Endothelial cell of umbilical vein (primary cell): ENCODE measurements around the gene KRT31. TPM values are rescaled to one million over a fixed set of nuclear protein-coding genes. Genes with fewer than 3 reads are reported as not detected.

Source experiments
- BruUV-seq: library from RNA; stranded (reverse); fragments of 400-500 nt; replicated peaks from 2 replicates; lab custom pipeline; 2021; lab: Mats Ljungman, UMichigan
- CTCF ChIA-PET: fragments of 300-600, 350-600 bp; sonication (Branson Sonifier 250); formaldehyde crosslinking; loops from one replicate; lab custom pipeline; 2021; ENCODE audit warnings: antibody characterized with exemption, inconsistent platforms; lab: Charles Lee
- POLR2A ChIA-PET: fragments of 300-600, 350-600 bp; sonication (Branson Sonifier 250); formaldehyde crosslinking; loops from one replicate; lab custom pipeline; 2021; ENCODE audit warnings: antibody characterized with exemption, inconsistent platforms; lab: Charles Lee
- DNase-seq: peaks from one replicate; pipeline ENCODE4 v3.0.0-alpha.2; 2011; ENCODE audit warnings: low read depth, low spot score
- FAIRE-seq: peaks from 2 replicates; lab custom pipeline; 2011; peaks lifted over from hg19 to GRCh38; lab: Jason Lieb, UNC
- H2AFZ ChIP-seq: 2 replicates; pipeline ENCODE4 v1.6.0; 2012; ENCODE audit warnings: low read depth, low read length, control low read depth, inconsistent platforms
- H3K27ac ChIP-seq: 2 replicates; pipeline ENCODE4 v1.5.1; 2011; ENCODE audit warnings: low read depth, mild to moderate bottlenecking, control low read depth, low read length, moderate library complexity; ENCODE audit not compliant: insufficient read depth
- H3K27me3 ChIP-seq, 2 experiments: 2 replicates each; pipeline versions ENCODE4 v1.6.0 to v1.6.1; 2011; ENCODE audit warnings: low read length in 2 of 2, mixed read lengths in 1 of 2; ENCODE audit not compliant: control insufficient read depth in 2 of 2, insufficient read depth in 2 of 2
- H3K36me3 ChIP-seq, 2 experiments: 2 replicates in 1 of 2; 3 replicates in 1 of 2; pipeline ENCODE4 v1.5.1; 2011; ENCODE audit warnings: low read length in 2 of 2, mild to moderate bottlenecking in 1 of 2, moderate library complexity in 1 of 2; ENCODE audit not compliant: control insufficient read depth in 2 of 2, insufficient read depth in 2 of 2; ENCODE audit errors: extremely low read depth in 1 of 2
- H3K4me1 ChIP-seq: 3 replicates; pipeline ENCODE4 v1.5.1; 2011; ENCODE audit warnings: mild to moderate bottlenecking, low read length; ENCODE audit not compliant: control insufficient read depth, insufficient read depth; ENCODE audit errors: extremely low read depth
- H3K4me2 ChIP-seq: 2 replicates; pipeline ENCODE4 v1.6.1; 2011; ENCODE audit warnings: low read length, control low read depth, mixed read lengths; ENCODE audit not compliant: insufficient read depth
- H3K4me3 ChIP-seq, 3 experiments: fragments of 200-600 bp in 1 of 3; sonication (generic), shearing (Covaris generic) in 1 of 3; replicated peaks in 1 of 3; 2 replicates each; pipeline ENCODE4 v1.5.1; 2011 to 2016; ENCODE audit warnings: control low read depth in 3 of 3, low read length in 3 of 3, mild to moderate bottlenecking in 2 of 3, inconsistent platforms in 1 of 3, low read depth in 1 of 3, moderate library complexity in 1 of 3; ENCODE audit not compliant: insufficient read depth in 1 of 3
- H3K79me2 ChIP-seq: 2 replicates; pipeline ENCODE4 v1.6.0; 2012; ENCODE audit warnings: low read length, inconsistent platforms; ENCODE audit not compliant: control insufficient read depth, insufficient read depth
- H3K9ac ChIP-seq: replicated peaks from 2 replicates; pipeline ENCODE3; 2011; ENCODE audit warnings: low read length, control low read depth; ENCODE audit not compliant: insufficient read depth; ENCODE audit errors: extremely low read depth
- H3K9me1 ChIP-seq: replicated peaks from 3 replicates; pipeline ENCODE4 v1.6.0; 2011; ENCODE audit warnings: mild to moderate bottlenecking, low read length; ENCODE audit not compliant: control insufficient read depth, insufficient read depth; ENCODE audit errors: extremely low read depth
- H3K9me3 ChIP-seq: replicated peaks from 2 replicates; pipeline ENCODE4 v1.5.1; 2012; ENCODE audit warnings: low read length, inconsistent platforms; ENCODE audit not compliant: control insufficient read depth, insufficient read depth
- H4K20me1 ChIP-seq: replicated peaks from 2 replicates; pipeline ENCODE3; 2011; ENCODE audit warnings: mild to moderate bottlenecking, low read length; ENCODE audit not compliant: control insufficient read depth, insufficient read depth; ENCODE audit errors: extremely low read depth
- CTCF ChIP-seq, 2 donors: IDR thresholded peaks; 1 replicate in 1 of 2; 2 replicates in 1 of 2; pipeline ENCODE4 v1.5.1; 2011; ENCODE audit warnings: low read length in 2 of 2, mild to moderate bottlenecking in 2 of 2, moderate library complexity in 2 of 2, control low read depth in 1 of 2, inconsistent platforms in 1 of 2, low read depth in 1 of 2; ENCODE audit not compliant: insufficient read depth in 1 of 2; ENCODE audit errors: extremely low read depth in 1 of 2
- EZH2 ChIP-seq: IDR thresholded peaks from 2 replicates; pipeline ENCODE4 v1.6.1; 2012; ENCODE audit warnings: borderline replicate concordance, low read depth, mild to moderate bottlenecking, moderate library complexity, low read length, inconsistent platforms; ENCODE audit not compliant: severe bottlenecking
- FOS ChIP-seq: IDR thresholded peaks from 2 replicates; pipeline ENCODE4 v1.6.1; 2011; ENCODE audit warnings: mild to moderate bottlenecking, low read length, moderate library complexity, borderline replicate concordance; ENCODE audit not compliant: insufficient read depth
- GATA2 ChIP-seq: IDR thresholded peaks from 2 replicates; pipeline ENCODE4 v1.7.0; 2011; ENCODE audit warnings: low read depth, mild to moderate bottlenecking, moderate library complexity, mixed read lengths, low read length; ENCODE audit not compliant: insufficient read length, insufficient read depth
- JUN ChIP-seq: IDR thresholded peaks from 2 replicates; pipeline ENCODE4 v1.6.1; 2011; ENCODE audit warnings: borderline replicate concordance, low read depth; ENCODE audit not compliant: insufficient read length, insufficient read depth
- MAX ChIP-seq: IDR thresholded peaks from 2 replicates; pipeline ENCODE4 v1.6.1; 2011; ENCODE audit not compliant: insufficient read depth, insufficient read length
- MYC ChIP-seq: IDR thresholded peaks from one replicate; pipeline ENCODE4 v1.6.1; 2011; ENCODE audit warnings: mild to moderate bottlenecking, low read depth, low read length
- POLR2A ChIP-seq: IDR thresholded peaks from 2 replicates; pipeline ENCODE4 v1.6.1; 2012; ENCODE audit warnings: low read depth, mild to moderate bottlenecking, control low read depth, low read length
- POLR2AphosphoS5 ChIP-seq: IDR thresholded peaks from 2 replicates; pipeline ENCODE4 v1.6.1; 2012; ENCODE audit warnings: low read depth, mild to moderate bottlenecking, control low read depth, low read length, moderate library complexity; ENCODE audit not compliant: insufficient read depth
- dilution Hi-C: fragments of 300-500 bp; cut with MboI; formaldehyde crosslinking; loops from one replicate; pipeline ENCODE4 v1.15.0; 2019; ENCODE audit warnings: low sequenced_read_pairs; ENCODE audit not compliant: extremely low pct_ligation_motif_present
- intact Hi-C: fragments of 100-400 bp; cut with micrococcal nuclease; formaldehyde crosslinking; loops from one replicate; pipeline ENCODE4 v1.10.0; 2022
- polyA plus RNA-seq, 4 experiments: library from polyadenylated mRNA; depleted of rRNA in 3 of 4; stranded (reverse) in 3 of 4; unstranded in 1 of 4; fragments of >200 nt; gene quantifications; 2 replicates each; pipeline versions ENCODE4 v1.2.1 to v1.2.3, GENCODE V29; 2011 to 2012; ENCODE audit warnings: missing spikeins in 1 of 4
- total RNA-seq: library from RNA; stranded (reverse); gene quantifications from 2 replicates; pipeline ENCODE4 v1.2.3, GENCODE V29; 2021

Gene KRT31
- total and polyA plus RNA-seq, 2 donors (not counting 3 experiments of a cell fraction or from before 2014, with no cell fraction given), result not detected

- Histone ChIP-seq H4K20me1 (no peaks in the 10 kb centered on the region), H3K36me3 (no peaks in the 10 kb centered on the region), H3K4me1 (no peaks in the 10 kb centered on the region), H3K4me3 (no peak overlapping the region), H3K27me3 (peaks cover 11 to 28% of the 10 kb centered on the region in 2 experiments), H3K4me2 (no peak overlapping the region), H3K79me2 (no peaks in the 10 kb centered on the region), H3K9me3 (no peaks in the 10 kb centered on the region), H3K27ac (no peak overlapping the region), H3K9ac (no peak overlapping the region), H3K9me1 (no peaks in the 10 kb centered on the region), H2AFZ (no peak overlapping the region)
- dilution Hi-C loops, result no loop called here
- FAIRE-seq (no peak), DNase-seq (no peak)
- intact Hi-C loops, result no loop called here
- TF ChIP-seq POLR2AphosphoS5, result no peak
- TF ChIP-seq CTCF (IDR thresholded peaks at IDR 0.05; ENCODE audit: extremely low read depth in 1 of 2, insufficient read depth in 1 of 2, low read depth in 1 of 2, low read length in 2 of 2), result no peak
- no peak for TF ChIP-seq MYC
- TF ChIP-seq FOS, result no peak
- TF ChIP-seq EZH2, result no peak
- POLR2A ChIA-PET, result no interaction called here
- CTCF ChIA-PET, result no interaction called here
- no TSS peak for BruUV-seq
These were observed 1.1 kb downstream of the KRT31 start for GRCh38 chr17:41396340-41396739.

- no peak overlapping the region for H3K4me2 ChIP-seq
- H3K9me3 ChIP-seq, result no peaks in the 10 kb centered on the region
- no peak overlapping the region for H3K4me3 ChIP-seq
- H3K9me1 ChIP-seq, result no peaks in the 10 kb centered on the region
- no peaks in the 10 kb centered on the region for H4K20me1 ChIP-seq
- H3K4me1 ChIP-seq, result no peaks in the 10 kb centered on the region
- no peak overlapping the region for H2AFZ ChIP-seq
- intact Hi-C loops (no loop called here), dilution Hi-C loops (no loop called here)
- no peak overlapping the region for H3K27ac ChIP-seq
- peaks cover 10 to 26% of the 10 kb centered on the region in 2 experiments for H3K27me3 ChIP-seq
- CTCF ChIA-PET, result interaction anchor here (0.6 kb wide), 1 partner anchor 1320 kb away, joined by 3 read pairs; no protein-coding TSS in a partner anchor
- no peak for DNase-seq
- BruUV-seq, result no TSS peak
- H3K36me3 ChIP-seq, result no peaks in the 10 kb centered on the region
- TF ChIP-seq POLR2A (no peak), MYC (no peak), CTCF (IDR thresholded peaks at IDR 0.05; ENCODE audit: extremely low read depth in 1 of 2, insufficient read depth in 1 of 2, low read depth in 1 of 2, low read length in 2 of 2) (no peak), FOS (no peak), EZH2 (no peak), MAX (no peak), GATA2 (no peak), POLR2AphosphoS5 (no peak), JUN (no peak)
- FAIRE-seq, result no peak
- no peak overlapping the region for H3K9ac ChIP-seq
- no peaks in the 10 kb centered on the region for H3K79me2 ChIP-seq
- POLR2A ChIA-PET, result no interaction called here
These were observed 1.8 kb downstream of the KRT31 start for GRCh38 chr17:41395611-41396010.
